K562 (cell line): ENCODE measurements around the gene PYGM. TPM values are rescaled to one million over a fixed set of nuclear protein-coding genes. Genes with fewer than 3 reads are reported as not detected.

Experiments used
- ATAC-seq: fragments of 200-7000 bp; cut with Tn5 transposase; 3 replicates; pipeline ENCODE4 v1.9.1; 2020; ENCODE audit warnings: moderate library complexity
- BruUV-seq: library from RNA; stranded (reverse); fragments of 400-500 nt; replicated peaks from 2 replicates; lab custom pipeline; 2021; lab: Mats Ljungman, UMichigan
- CTCF ChIA-PET: fragments of 300-600 bp; formaldehyde crosslinking; extraction: SDS; loops from one replicate; lab custom pipeline; 2021; ENCODE audit warnings: low intra/inter-chr PET ratio; lab: Yijun Ruan, JAX
- POLR2A ChIA-PET: fragments of 300-600, 350-650 bp; sonication (Branson Sonifier 250); formaldehyde crosslinking; extraction: SDS; loops from one replicate; lab custom pipeline; 2021; ENCODE audit warnings: antibody characterized with exemption, inconsistent platforms; lab: Yijun Ruan, JAX
- DNase-seq, 4 experiments: peaks; one replicate each; pipeline versions ENCODE4 v3.0.0 to v3.0.0-alpha.2; 2011 to 2018; ENCODE audit warnings: low spot score in 3 of 4, mixed read lengths in 3 of 4; ENCODE audit errors: extremely low read depth in 1 of 4
- FAIRE-seq: peaks from 2 replicates; lab custom pipeline; 2011; peaks lifted over from hg19 to GRCh38; lab: Jason Lieb, UNC
- H2AFZ ChIP-seq: 2 replicates; pipeline ENCODE4 v1.6.0; 2011; ENCODE audit warnings: low read depth, low read length, control low read depth, inconsistent platforms
- H3K27ac ChIP-seq: fragments of 200-600 bp; 3 replicates; pipeline ENCODE4 v1.8.0; 2011; ENCODE audit warnings: low read depth, mild to moderate bottlenecking, control low read depth, inconsistent platforms, low read length, moderate library complexity, mixed read lengths; ENCODE audit errors: extremely low read depth
- H3K27me3 ChIP-seq, 2 experiments: fragments of 300-600 bp in 1 of 2; 2 replicates in 1 of 2; 3 replicates in 1 of 2; pipeline versions ENCODE4 v1.6.0 to v1.8.0; 2011; ENCODE audit warnings: inconsistent platforms in 2 of 2, low read length in 2 of 2, mild to moderate bottlenecking in 1 of 2, mixed read lengths in 1 of 2, moderate library complexity in 1 of 2; ENCODE audit not compliant: control insufficient read depth in 2 of 2, insufficient read depth in 2 of 2
- H3K36me3 ChIP-seq: fragments of 300-600 bp; 3 replicates; pipeline ENCODE4 v1.8.0; 2011; ENCODE audit warnings: mild to moderate bottlenecking, low read length, inconsistent platforms; ENCODE audit not compliant: control insufficient read depth, insufficient read depth
- H3K4me1 ChIP-seq, 2 experiments: fragments of 200-600 bp in 1 of 2; replicated peaks in 1 of 2; 2 replicates in 1 of 2; 3 replicates in 1 of 2; pipeline versions ENCODE4 v1.5.1 to v1.8.0; 2011; ENCODE audit warnings: inconsistent platforms in 2 of 2, low read length in 2 of 2, mild to moderate bottlenecking in 1 of 2, mixed read lengths in 1 of 2, moderate library complexity in 1 of 2; ENCODE audit not compliant: control insufficient read depth in 2 of 2, insufficient read depth in 2 of 2
- H3K4me2 ChIP-seq: 2 replicates; pipeline ENCODE4 v1.6.1; 2011; ENCODE audit warnings: low read length, control low read depth, inconsistent platforms, mixed read lengths; ENCODE audit not compliant: insufficient read depth
- H3K4me3 ChIP-seq: fragments of 200-600 bp; sonication (generic), shearing (Covaris generic); 2 replicates; pipeline ENCODE4 v1.5.1; 2016; ENCODE audit warnings: control low read depth, inconsistent platforms
- H3K79me2 ChIP-seq: fragments of 200-600 bp; 3 replicates; pipeline ENCODE4 v1.8.0; 2011; ENCODE audit warnings: low read length, inconsistent platforms; ENCODE audit not compliant: control insufficient read depth, insufficient read depth
- H3K9ac ChIP-seq, 2 experiments: 2 replicates each; pipeline versions ENCODE4 v1.6.0 to v1.6.1; 2011; ENCODE audit warnings: low read depth in 2 of 2, low read length in 2 of 2, control low read depth in 1 of 2, inconsistent platforms in 1 of 2, mild to moderate bottlenecking in 1 of 2, mixed read lengths in 1 of 2; ENCODE audit not compliant: insufficient read depth in 1 of 2
- H3K9me1 ChIP-seq: one replicate; pipeline ENCODE4 v1.6.0; 2011; ENCODE audit warnings: inconsistent platforms, mild to moderate bottlenecking, low read length, moderate library complexity; ENCODE audit not compliant: control insufficient read depth, insufficient read depth
- H3K9me3 ChIP-seq: replicated peaks from 2 replicates; pipeline ENCODE4 v1.5.1; 2011; ENCODE audit warnings: low read depth, low read length, inconsistent platforms; ENCODE audit not compliant: control insufficient read depth, insufficient read depth
- H4K20me1 ChIP-seq: replicated peaks from 2 replicates; pipeline ENCODE4 v1.6.1; 2011; ENCODE audit warnings: low read length, inconsistent platforms, mixed read lengths; ENCODE audit not compliant: control insufficient read depth, insufficient read depth
- ATF4 ChIP-seq: fragments of 450-650 bp; formaldehyde crosslinking; IDR thresholded peaks from 2 replicates; pipeline ENCODE4 v1.4.0; 2022; ENCODE audit warnings: mild to moderate bottlenecking, moderate library complexity
- CEBPB ChIP-seq: fragments of 450-650 bp; IDR thresholded peaks from 2 replicates; pipeline ENCODE4 v1.6.1; 2016; ENCODE audit warnings: missing genetic modification characterization, missing compliant biosample characterization
- CREM ChIP-seq: IDR thresholded peaks from 2 replicates; pipeline ENCODE4 v1.6.1; 2014; ENCODE audit warnings: antibody characterized with exemption, low read depth
- DPF2 ChIP-seq: fragments of 450-650 bp; IDR thresholded peaks from 2 replicates; pipeline ENCODE4 v1.6.1; 2016
- E2F6 ChIP-seq, 2 experiments: IDR thresholded peaks; 2 replicates each; pipeline ENCODE4 v1.6.1; 2011; ENCODE audit warnings: borderline replicate concordance in 1 of 2, control low read depth in 1 of 2, low read depth in 1 of 2, low read length in 1 of 2, mild to moderate bottlenecking in 1 of 2, mixed read lengths in 1 of 2, moderate library complexity in 1 of 2; ENCODE audit not compliant: insufficient read depth in 1 of 2, insufficient read length in 1 of 2, poor library complexity in 1 of 2, severe bottlenecking in 1 of 2; ENCODE audit errors: extremely low read depth in 1 of 2
- ESRRA ChIP-seq: fragments of 450-650 bp; IDR thresholded peaks from 2 replicates; pipeline ENCODE4 v1.6.1; 2014; ENCODE audit warnings: low read depth, mild to moderate bottlenecking, moderate library complexity, borderline replicate concordance
- HMG20A ChIP-seq: fragments of 450-650 bp; formaldehyde crosslinking; conservative IDR thresholded peaks from 2 replicates; pipeline ENCODE4 v1.4.0; 2020; ENCODE audit warnings: mild to moderate bottlenecking, mixed read lengths
- KLF1 ChIP-seq: fragments of 450-650 bp; IDR thresholded peaks from 2 replicates; pipeline ENCODE4 v1.6.1; 2016; ENCODE audit warnings: missing genetic modification characterization, missing compliant biosample characterization
- MYC ChIP-seq, 2 experiments: fragments of 250-450 bp in 1 of 2; sonication (Bioruptor Pico) in 1 of 2; IDR thresholded peaks; 2 replicates each; pipeline versions ENCODE4 v1.5.1 to v1.6.1; 2012 to 2021; ENCODE audit warnings: low read depth in 2 of 2, borderline replicate concordance in 1 of 2, improper control_type of control experiment in 1 of 2, low read length in 1 of 2, mild to moderate bottlenecking in 1 of 2, moderate library complexity in 1 of 2
- RCOR1 ChIP-seq, 2 experiments: IDR thresholded peaks; 2 replicates each; pipeline ENCODE4 v1.6.1; 2012; ENCODE audit warnings: low read depth in 2 of 2, low read length in 2 of 2, borderline replicate concordance in 1 of 2, improper control_type of control experiment in 1 of 2
- SRSF1 ChIP-seq: fragments of 200-400 bp; formaldehyde crosslinking; IDR thresholded peaks from 2 replicates; pipeline ENCODE4 v1.6.1; 2017; ENCODE audit warnings: mild to moderate bottlenecking, low read depth, low read length, moderate library complexity
- WGBS: fragments of 100-300 bp; shearing (Covaris generic); methylation state at CpG from one replicate; pipeline ENCODE4 v1.1.6; 2016; ENCODE audit warnings: low coverage, mixed read lengths; ENCODE audit not compliant: insufficient coverage; ENCODE audit errors: missing lambda C conversion rate; 5-methylcytosine and 5-hydroxymethylcytosine counted together
- in situ Hi-C: fragments of 300-500 bp; cut with MboI; formaldehyde crosslinking; loops from 4 replicates; pipeline ENCODE4 v1.15.0; 2018; ENCODE audit warnings: inconsistent platforms, mixed read lengths
- intact Hi-C: fragments of 100-400 bp; cut with micrococcal nuclease; formaldehyde crosslinking; loops from 2 replicates; pipeline ENCODE4 v1.14.2; 2022
- polyA plus RNA-seq, 8 experiments: library from polyadenylated mRNA; depleted of rRNA in 4 of 8; stranded (reverse) in 5 of 8; unstranded in 3 of 8; fragments of >200 nt; fragmentation: Nextera tagmentation in 2 of 8; fragmentation: Illumina TruSeq in 1 of 8; extraction: Ambion mirVana in 2 of 8; extraction: Trizol in 1 of 8; gene quantifications; 2 replicates each; pipeline versions ENCODE4 v1.2.1 to v1.2.3, GENCODE V29; 2011 to 2014; ENCODE audit warnings: inconsistent platforms in 1 of 8, missing spikeins in 1 of 8
- total RNA-seq, 7 experiments: library from RNA; depleted of rRNA in 6 of 7; stranded (reverse); fragments of >200 nt in 6 of 7; fragmentation: Illumina TruSeq in 2 of 7; extraction: Trizol in 2 of 7; gene quantifications; 2 replicates each; pipeline versions ENCODE4 v1.2.1 to v1.2.3, GENCODE V29; 2011 to 2021; ENCODE audit warnings: low replicate concordance in 1 of 7
- TF ChIP-seq, protein P1 (sequence below): fragments of 450-650 bp; IDR thresholded peaks from 2 replicates; pipeline ENCODE4 v1.6.1; 2017; ENCODE audit warnings: antibody characterized with exemption, mild to moderate bottlenecking

PYGM gene
- total and polyA plus RNA-seq, 9 of the 15 experiments (the other 6 are each of a cell fraction or from before 2014, with no cell fraction given) = 0.07 to 1.5 (median 0.68) TPM

DNA sequence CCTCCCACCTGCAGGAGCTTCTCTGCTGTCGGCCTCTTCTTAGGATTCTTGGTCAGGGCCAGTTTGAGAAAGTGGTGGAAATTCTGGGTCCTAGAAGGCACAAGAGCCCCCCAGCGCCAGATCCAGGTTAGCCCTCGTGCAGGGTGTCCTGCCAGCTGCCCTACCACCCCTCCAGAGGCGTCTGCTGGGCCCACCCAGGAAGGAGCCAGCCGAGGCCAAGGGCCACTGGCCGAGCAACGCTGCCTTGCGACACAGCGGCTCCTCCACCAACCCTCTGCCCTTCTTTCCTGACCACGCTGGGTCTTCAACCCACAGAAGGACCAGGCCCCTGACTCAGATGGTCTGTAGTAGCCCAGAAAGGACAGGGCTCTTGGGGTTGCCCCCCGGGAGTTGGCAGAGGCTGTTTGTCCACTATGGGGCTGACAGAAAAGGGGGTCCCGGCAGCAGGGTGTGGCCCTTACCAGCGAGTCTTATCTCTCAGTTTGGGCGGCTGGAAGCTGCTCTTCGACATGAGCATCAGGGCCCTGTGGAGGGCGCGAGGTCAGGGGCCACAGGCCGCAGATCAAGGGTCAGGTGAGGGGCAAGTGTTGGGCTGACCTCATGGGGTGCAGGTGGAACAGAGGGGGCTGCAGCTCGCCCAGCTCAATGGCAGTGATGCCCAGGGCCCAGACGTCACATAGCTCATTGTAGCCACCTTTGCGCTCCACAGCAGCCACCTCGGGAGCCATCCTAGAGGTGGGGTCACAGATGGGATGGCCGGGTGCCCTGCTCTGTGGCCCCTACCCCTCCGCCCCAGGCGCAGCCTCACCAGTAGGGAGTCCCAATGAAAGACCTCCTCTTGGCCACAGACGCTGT lies 40.8 kb upstream of the PYGM start:
- H3K4me1 ChIP-seq = peaks cover 30 to 79% of the 10 kb centered on the region in 2 experiments
- in situ Hi-C loops = no loop called here
- DNase-seq (peak in 3 of 4 experiments; percentile 43 to 47 (median 43)), FAIRE-seq (no peak), ATAC-seq (0 out of 3 replicates have a peak, but pooled peaks have one; percentile 3)
- H2AFZ ChIP-seq = 0 out of 2 replicates have a peak overlapping the region, but pooled peaks have one; percentile 45
- POLR2A ChIA-PET = interaction anchor here (0.6 to 1.6 kb wide), 10 partner anchors 9 to 631 kb away, joined by 3 to 5 read pairs (median 3); partner anchors contain the start of gene SF1
- H3K27me3 ChIP-seq = no peaks in the 10 kb centered on the region
- 46% methylated on average over 25 of the region's 26 CpGs for WGBS
- H3K4me2 ChIP-seq = peak overlapping the region; percentile 5; the same call in 1 of the 2 replicates
- peak overlapping the region; percentile 32; the same call in 2 of the 3 replicates for H3K27ac ChIP-seq
- H3K36me3 ChIP-seq = peaks cover 17% of the 10 kb centered on the region; the same call in 2 of the 3 replicates
- no peaks in the 10 kb centered on the region for H3K79me2 ChIP-seq
- H4K20me1 ChIP-seq = no peaks in the 10 kb centered on the region
- no peaks in the 10 kb centered on the region for H3K9me3 ChIP-seq
- no peaks in the 10 kb centered on the region for H3K9me1 ChIP-seq
- H3K9ac ChIP-seq = peak overlapping the region in 1 of 2 experiments; percentile 85; a peak in 2 of 4 replicates
- H3K4me3 ChIP-seq = no peak overlapping the region
- intact Hi-C loops = loop anchor here (5.0 kb wide), 1 partner anchor 42 kb away; the partner anchor contains the start of gene CDC42BPG
- CTCF ChIA-PET = interaction anchor here (0.6 kb wide), 2 partner anchors 16 to 89 kb away, joined by 3 read pairs; no protein-coding TSS in a partner anchor
- no TSS peak for BruUV-seq
- TF ChIP-seq E2F6 (IDR thresholded peaks at IDR 0.05; ENCODE audit: borderline replicate concordance in 1 of 2, extremely low read depth in 1 of 2, insufficient read depth in 1 of 2, insufficient read length in 1 of 2, low read depth in 1 of 2, low read length in 1 of 2, poor library complexity in 1 of 2, severe bottlenecking in 1 of 2) = peak; percentile 38 to 45
- TF ChIP-seq CREM = 0 out of 2 replicates have a peak, but pooled peaks have one; percentile 26
- peak; percentile 55; the same call in 1 of the 2 replicates for TF ChIP-seq ESRRA
- no peak for TF ChIP-seq HMG20A
- TF ChIP-seq CEBPB (tag) = peak; percentile 59
- TF ChIP-seq KLF1 (tag) = peak; percentile 52; the same call in 1 of the 2 replicates
- TF ChIP-seq DPF2 = peak; percentile 20; the same call in 1 of the 2 replicates
- TF ChIP-seq, protein P1, sequence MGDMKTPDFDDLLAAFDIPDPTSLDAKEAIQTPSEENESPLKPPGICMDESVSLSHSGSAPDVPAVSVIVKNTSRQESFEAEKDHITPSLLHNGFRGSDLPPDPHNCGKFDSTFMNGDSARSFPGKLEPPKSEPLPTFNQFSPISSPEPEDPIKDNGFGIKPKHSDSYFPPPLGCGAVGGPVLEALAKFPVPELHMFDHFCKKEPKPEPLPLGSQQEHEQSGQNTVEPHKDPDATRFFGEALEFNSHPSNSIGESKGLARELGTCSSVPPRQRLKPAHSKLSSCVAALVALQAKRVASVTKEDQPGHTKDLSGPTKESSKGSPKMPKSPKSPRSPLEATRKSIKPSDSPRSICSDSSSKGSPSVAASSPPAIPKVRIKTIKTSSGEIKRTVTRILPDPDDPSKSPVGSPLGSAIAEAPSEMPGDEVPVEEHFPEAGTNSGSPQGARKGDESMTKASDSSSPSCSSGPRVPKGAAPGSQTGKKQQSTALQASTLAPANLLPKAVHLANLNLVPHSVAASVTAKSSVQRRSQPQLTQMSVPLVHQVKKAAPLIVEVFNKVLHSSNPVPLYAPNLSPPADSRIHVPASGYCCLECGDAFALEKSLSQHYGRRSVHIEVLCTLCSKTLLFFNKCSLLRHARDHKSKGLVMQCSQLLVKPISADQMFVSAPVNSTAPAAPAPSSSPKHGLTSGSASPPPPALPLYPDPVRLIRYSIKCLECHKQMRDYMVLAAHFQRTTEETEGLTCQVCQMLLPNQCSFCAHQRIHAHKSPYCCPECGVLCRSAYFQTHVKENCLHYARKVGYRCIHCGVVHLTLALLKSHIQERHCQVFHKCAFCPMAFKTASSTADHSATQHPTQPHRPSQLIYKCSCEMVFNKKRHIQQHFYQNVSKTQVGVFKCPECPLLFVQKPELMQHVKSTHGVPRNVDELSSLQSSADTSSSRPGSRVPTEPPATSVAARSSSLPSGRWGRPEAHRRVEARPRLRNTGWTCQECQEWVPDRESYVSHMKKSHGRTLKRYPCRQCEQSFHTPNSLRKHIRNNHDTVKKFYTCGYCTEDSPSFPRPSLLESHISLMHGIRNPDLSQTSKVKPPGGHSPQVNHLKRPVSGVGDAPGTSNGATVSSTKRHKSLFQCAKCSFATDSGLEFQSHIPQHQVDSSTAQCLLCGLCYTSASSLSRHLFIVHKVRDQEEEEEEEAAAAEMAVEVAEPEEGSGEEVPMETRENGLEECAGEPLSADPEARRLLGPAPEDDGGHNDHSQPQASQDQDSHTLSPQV = peak; percentile 65; the same call in 1 of the 2 replicates
- no peak for TF ChIP-seq SRSF1
- TF ChIP-seq RCOR1 (IDR thresholded peaks at IDR 0.05; ENCODE audit: borderline replicate concordance in 1 of 2, low read depth in 2 of 2, low read length in 2 of 2) = 0 out of 4 replicates have a peak, but pooled peaks of 1 of the 2 experiments have one; percentile 10
- TF ChIP-seq ATF4 = no peak
- TF ChIP-seq MYC (IDR thresholded peaks at IDR 0.05; ENCODE audit: low read depth, low read length) = no peak
- TF ChIP-seq MYC (CRISPR knock-in tag; IDR thresholded peaks at IDR 0.05; ENCODE audit: borderline replicate concordance, low read depth) = no peak
